Right cardiac atrium (tissue), 5 donors: ENCODE results near the gene MXI1. TPM values are rescaled to one million over a fixed set of nuclear protein-coding genes. Genes with fewer than 3 reads are reported as not detected.

ENCODE experiments used
- ATAC-seq, 2 donors: fragments of 200-7000 bp; cut with Tn5 transposase; one replicate each; pipeline versions ENCODE4 v1.8.0 to v1.9.1; 2020; ENCODE audit warnings: moderate library complexity in 2 of 2, mild to moderate bottlenecking in 1 of 2
- DNase-seq, 3 donors: peaks; one replicate each; pipeline ENCODE4 v3.0.0-alpha.2; 2020
- H3K27ac ChIP-seq: one replicate; pipeline ENCODE4 v1.5.1; 2013; ENCODE audit warnings: mild to moderate bottlenecking, low read length, control low read depth, moderate library complexity
- H3K27me3 ChIP-seq: one replicate; pipeline ENCODE4 v1.6.1; 2013; ENCODE audit not compliant: control insufficient read depth, insufficient read depth
- H3K4me1 ChIP-seq: one replicate; pipeline ENCODE4 v1.6.1; 2013; ENCODE audit warnings: low read length; ENCODE audit not compliant: control insufficient read depth, insufficient read depth
- H3K4me3 ChIP-seq: one replicate; pipeline ENCODE4 v1.5.1; 2013; ENCODE audit warnings: low read length, control low read depth
- H3K9me3 ChIP-seq: one replicate; pipeline ENCODE4 v1.6.1; 2013; ENCODE audit warnings: low read length; ENCODE audit not compliant: control insufficient read depth
- WGBS: extraction: QIAGEN DNeasy Blood & Tissue Kit; methylation state at CpG from one replicate; pipeline ENCODE4 v1.1.7; 2013; 5-methylcytosine and 5-hydroxymethylcytosine counted together
- intact Hi-C, 4 donors: fragments of 100-400 bp; cut with DNase I; formaldehyde crosslinking; loops; one replicate each; pipeline versions ENCODE4 v1.11.0 to v1.14.0; 2022 to 2023
- polyA plus RNA-seq: library from polyadenylated mRNA; stranded (reverse); fragments of 200-250 nt; gene quantifications from one replicate; pipeline ENCODE4 v1.2.3, GENCODE V29; 2013
- total RNA-seq, 4 donors: library from RNA; stranded (reverse); fragmentation: NEBNext Ultra II Directional; extraction: Animal tissue kit (Norgen Biotek cat#: 25700); gene quantifications; one replicate each; pipeline ENCODE4 v1.2.1, GENCODE V29; 2021
- donor health status: healthy with polysubstance abuse.
- donor health status: DM: no; HTN: yes; CAD: no.
- donor health status: DM: no; HTN: no; CAD: no.
- donor health status: DM: no; HTN: yes; CAD: no; lungs with severe emphysema.
- donor health status: DM: yes; HTN: yes; CAD: no.

MXI1 gene
- total and polyA plus RNA-seq, 5 donors, result 35.5 to 91.3 (median 59.7) TPM

DNA sequence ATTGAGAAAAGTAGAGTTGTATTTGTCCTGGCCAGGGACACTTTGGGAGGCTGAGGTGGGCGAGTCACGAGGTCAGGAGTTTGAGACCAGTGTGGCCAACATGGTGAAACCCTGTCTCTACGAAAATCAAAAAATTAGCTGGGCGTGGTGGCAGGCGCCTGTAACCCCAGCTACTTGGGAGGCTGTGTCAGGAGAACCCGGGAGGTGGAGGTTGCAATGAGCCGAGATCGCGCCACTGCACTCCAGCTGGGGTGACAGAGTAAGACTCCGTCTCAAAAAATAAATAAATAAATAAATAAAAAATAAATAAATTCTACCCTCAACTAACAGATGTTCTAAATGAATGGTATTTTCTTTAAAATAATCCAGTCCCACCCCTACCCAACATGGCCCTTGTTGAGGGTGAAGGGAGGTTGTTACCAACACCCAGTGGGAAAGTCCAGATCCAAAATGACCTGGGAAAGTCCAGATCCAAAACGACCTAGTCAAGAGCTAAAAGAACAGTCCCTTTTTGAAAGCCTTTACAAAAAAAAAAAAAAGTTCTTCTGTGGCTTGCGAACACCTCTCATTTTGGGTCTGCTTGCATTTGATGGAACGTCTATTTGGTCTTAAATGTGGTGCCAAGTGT is 16.0 kb downstream of the MXI1 start:
- intact Hi-C loops, result loop anchor here in 3 of 4 donors (5.0 to 10.0 kb wide), 3 partner anchors 51 to 86 kb away; no protein-coding TSS in a partner anchor

DNA sequence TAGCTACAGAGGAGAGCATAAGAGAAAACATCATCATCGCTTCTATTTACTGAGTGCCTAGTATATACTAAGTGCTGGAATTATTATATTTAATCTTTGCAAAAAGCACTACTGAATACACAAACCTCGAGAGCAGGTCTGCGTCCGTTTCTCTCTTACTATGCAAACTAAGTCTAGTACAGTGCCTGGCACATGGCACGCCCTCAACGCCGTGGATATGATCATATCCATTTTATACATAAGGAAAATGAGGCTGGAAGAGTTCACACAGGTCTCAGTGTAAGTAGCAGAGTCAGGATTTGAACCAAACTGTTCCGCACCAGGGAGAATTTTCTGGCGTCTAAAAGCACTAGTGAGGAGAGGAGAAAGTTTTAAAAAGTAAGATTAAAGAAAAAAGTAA is 17.6 kb downstream of the MXI1 start:
- ATAC-seq, result no peak
- 71% methylated on average over 9 of the region's 9 CpGs for WGBS
- Histone ChIP-seq H3K27ac (no peak overlapping the region), H3K4me3 (peak overlapping the region; percentile 70), H3K27me3 (no peaks in the 10 kb centered on the region), H3K4me1 (peaks cover 7% of the 10 kb centered on the region), H3K9me3 (no peaks in the 10 kb centered on the region)
- DNase-seq, result peak in 1 of 3 donors; percentile 62
- intact Hi-C loops, result loop anchor here in 3 of 4 donors (5.0 to 10.0 kb wide), 4 partner anchors 47 to 88 kb away; no protein-coding TSS in a partner anchor

More for the DNA sequence above, 16.0 kb downstream of the MXI1 start:
- Histone ChIP-seq H3K4me3 (no peak overlapping the region), H3K4me1 (peaks cover 10% of the 10 kb centered on the region), H3K27me3 (no peaks in the 10 kb centered on the region), H3K9me3 (no peaks in the 10 kb centered on the region), H3K27ac (no peak overlapping the region)
- 93% methylated on average over 13 of the region's 13 CpGs for WGBS
- ATAC-seq, result no peak
- DNase-seq, result no peak

GRCh38 chr10:110225441-110225755 is 18.0 kb downstream of the MXI1 start:
- intact Hi-C loops, result loop anchor here in 2 of 4 donors (5.0 to 10.0 kb wide), 2 partner anchors 47 to 49 kb away; no protein-coding TSS in a partner anchor
- DNase-seq (no peak), ATAC-seq (no peak)
- no peaks in the 10 kb centered on the region for H3K27me3 ChIP-seq
- no peaks in the 10 kb centered on the region for H3K9me3 ChIP-seq
- H3K4me1 ChIP-seq, result peaks cover 5% of the 10 kb centered on the region
- H3K27ac ChIP-seq, result peak overlapping the region; percentile 83
- 4% methylated on average over 8 of the region's 8 CpGs for WGBS
- H3K4me3 ChIP-seq, result peak overlapping the region; percentile 70

- Histone ChIP-seq H3K4me1 (peaks cover 5% of the 10 kb centered on the region), H3K27ac (peak overlapping the region; percentile 95), H3K9me3 (no peaks in the 10 kb centered on the region), H3K4me3 (peak overlapping the region; percentile 70), H3K27me3 (no peaks in the 10 kb centered on the region)
- under 1% methylated on average over 103 of the region's 103 CpGs for WGBS
- ATAC-seq (peak; percentile 74 to 75), DNase-seq (peak; percentile 92 to 97 (median 96))
- intact Hi-C loops, result loop anchor here in 2 of 4 donors (5.0 to 10.0 kb wide), 2 partner anchors 46 to 49 kb away; no protein-coding TSS in a partner anchor
Measured at GRCh38 chr10:110225756-110226542, 18.5 kb downstream of the MXI1 start.

GRCh38 chr10:110226543-110226925 is 19.1 kb downstream of the MXI1 start:
- peak; percentile 94 to 97 (median 96) for DNase-seq
- Histone ChIP-seq H3K27me3 (no peaks in the 10 kb centered on the region), H3K27ac (peak overlapping the region; percentile 82), H3K9me3 (no peaks in the 10 kb centered on the region), H3K4me3 (peak overlapping the region; percentile 70), H3K4me1 (peaks cover 5% of the 10 kb centered on the region)
- 2% methylated on average over 28 of the region's 36 CpGs for WGBS
- intact Hi-C loops, result loop anchor here in 2 of 4 donors (5.0 to 10.0 kb wide), 2 partner anchors 46 to 48 kb away; no protein-coding TSS in a partner anchor
- peak; percentile 81 to 82 for ATAC-seq

DNA sequence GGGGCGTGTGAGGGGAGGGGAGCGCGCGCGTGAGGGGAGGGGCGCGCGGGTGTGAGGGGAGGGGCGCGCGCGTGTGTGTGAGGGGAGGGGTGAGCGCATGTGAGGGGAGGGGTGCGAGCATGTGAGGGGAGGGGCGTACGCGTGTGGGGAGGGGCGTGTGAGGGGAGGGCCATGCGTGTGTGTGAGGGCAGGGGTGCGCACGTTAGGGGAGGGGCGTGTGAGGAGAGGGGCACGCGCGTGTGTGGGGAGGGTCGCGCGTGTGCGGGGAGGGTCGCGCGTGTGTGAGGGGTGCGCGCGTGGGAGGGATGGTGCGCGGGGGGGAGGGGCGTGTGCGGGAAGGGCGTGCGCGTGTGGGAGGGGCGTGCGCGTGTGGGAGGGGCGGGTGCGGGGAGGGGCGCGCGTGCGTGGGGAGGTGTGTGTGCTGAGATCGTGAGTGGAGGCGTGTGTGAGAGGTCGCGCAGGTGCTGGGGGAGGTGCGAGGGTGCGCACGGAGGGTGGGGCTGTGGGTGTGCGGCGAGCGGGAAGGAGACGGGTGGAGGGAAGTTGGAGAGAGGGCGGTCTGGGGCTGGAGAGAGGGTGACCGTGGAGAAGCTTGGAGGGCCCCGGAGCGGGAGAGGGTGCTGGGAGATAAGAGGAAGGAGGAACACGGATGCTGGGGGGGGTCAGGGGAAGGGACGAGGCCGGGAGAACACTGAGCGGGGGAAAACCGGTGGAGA is 19.7 kb downstream of the MXI1 start:
- under 1% methylated on average over 67 of the region's 71 CpGs for WGBS
- peak; percentile 70 to 73 for ATAC-seq
- H3K9me3 ChIP-seq, result no peaks in the 10 kb centered on the region
- H3K4me1 ChIP-seq, result peaks cover 5% of the 10 kb centered on the region
- H3K27ac ChIP-seq, result peak overlapping the region; percentile 82
- intact Hi-C loops, result loop anchor here in 2 of 4 donors (5.0 to 10.0 kb wide), 2 partner anchors 45 to 48 kb away; no protein-coding TSS in a partner anchor
- no peaks in the 10 kb centered on the region for H3K27me3 ChIP-seq
- DNase-seq, result peak; percentile 78 to 91 (median 89)
- H3K4me3 ChIP-seq, result peak overlapping the region; percentile 70

- WGBS, result 75% methylated on average over 10 of the region's 10 CpGs
- no peaks in the 10 kb centered on the region for H3K9me3 ChIP-seq
- no peaks in the 10 kb centered on the region for H3K27me3 ChIP-seq
- no peak for ATAC-seq
- no peak overlapping the region for H3K27ac ChIP-seq
- intact Hi-C loops, result loop anchor here in 2 of 4 donors (5.0 to 10.0 kb wide), 2 partner anchors 44 to 47 kb away; no protein-coding TSS in a partner anchor
- H3K4me1 ChIP-seq, result no peaks in the 10 kb centered on the region
- DNase-seq, result peak in 1 of 3 donors; percentile 55
- H3K4me3 ChIP-seq, result no peak overlapping the region
Measured at GRCh38 chr10:110228066-110228465, 20.7 kb downstream of the MXI1 start.

GRCh38 chr10:110229155-110229554 is 21.8 kb downstream of the MXI1 start:
- DNase-seq, result no peak
- ATAC-seq, result no peak
- 81% methylated on average over 1 of the region's 1 CpG for WGBS
- no peak overlapping the region for H3K4me3 ChIP-seq
- no peaks in the 10 kb centered on the region for H3K4me1 ChIP-seq
- no peaks in the 10 kb centered on the region for H3K9me3 ChIP-seq
- H3K27ac ChIP-seq, result no peak overlapping the region
- no peaks in the 10 kb centered on the region for H3K27me3 ChIP-seq
- intact Hi-C loops, result loop anchor here in 2 of 4 donors (5.0 to 10.0 kb wide), 2 partner anchors 43 to 46 kb away; no protein-coding TSS in a partner anchor

DNA sequence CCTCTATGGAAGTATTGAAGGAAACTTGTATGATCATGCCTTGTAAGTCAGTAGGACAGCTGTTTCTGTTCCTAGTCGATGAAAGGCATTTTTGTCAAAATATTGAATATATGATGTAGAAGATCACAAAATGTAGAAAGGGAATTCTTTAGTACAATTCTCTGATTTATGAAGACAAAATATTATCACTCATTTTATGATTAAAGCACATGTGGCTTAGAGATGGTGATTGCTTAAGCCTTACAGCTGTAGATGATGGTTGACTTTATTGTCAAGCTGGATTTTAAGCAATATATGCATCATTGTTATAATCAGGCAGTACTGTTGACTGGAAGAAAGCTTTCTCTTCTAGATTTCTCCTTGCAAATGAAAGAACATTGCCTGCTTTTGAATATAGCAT is 26.4 kb downstream of the MXI1 start:
- no peak for ATAC-seq
- Histone ChIP-seq H3K9me3 (no peaks in the 10 kb centered on the region), H3K4me1 (peaks cover 4% of the 10 kb centered on the region), H3K4me3 (no peak overlapping the region), H3K27me3 (no peaks in the 10 kb centered on the region), H3K27ac (no peak overlapping the region)
- intact Hi-C loops, result no loop called here
- 54% methylated on average over 1 of the region's 1 CpG for WGBS
- DNase-seq, result no peak

- H3K9me3 ChIP-seq, result no peaks in the 10 kb centered on the region
- H3K27ac ChIP-seq, result no peak overlapping the region
- ATAC-seq, result no peak
- H3K27me3 ChIP-seq, result no peaks in the 10 kb centered on the region
- intact Hi-C loops, result no loop called here
- no peak overlapping the region for H3K4me3 ChIP-seq
- peaks cover 4% of the 10 kb centered on the region for H3K4me1 ChIP-seq
- no peak for DNase-seq
- 95% methylated on average over 2 of the region's 2 CpGs for WGBS
Measured at GRCh38 chr10:110237894-110238480, 30.6 kb downstream of the MXI1 start.
